ENCODE data around the gene NUDT21. TPM values are rescaled to one million over a fixed set of nuclear protein-coding genes. Genes with fewer than 3 reads are reported as not detected.

NUDT21 gene
- total and polyA plus RNA-seq, 10 of the 15 experiments (the other 5 are each of a cell fraction or from before 2014, with no cell fraction given): 70.1 to 229 (median 127) TPM

GRCh38 chr16:56411123-56411522 lies 40.0 kb downstream of the NUDT21 start (continued):
- no peak for TF ChIP-seq CREB1 (IDR thresholded peaks at IDR 0.05; ENCODE audit: low read depth)
- no peak for TF ChIP-seq POLR2A (IDR thresholded peaks at IDR 0.05; ENCODE audit: low read depth, low read length)
- no peak for TF ChIP-seq ELK1 (IDR thresholded peaks at IDR 0.05; ENCODE audit: low read depth, low read length)
- no peak for TF ChIP-seq FOXK2 (IDR thresholded peaks at IDR 0.05)

GRCh38 chr16:56409195-56409594 lies 41.9 kb downstream of the NUDT21 start:
- H3K9ac ChIP-seq (ENCODE audit: control insufficient read depth, insufficient read depth, low read length): no peak overlapping the region
- H3K4me2 ChIP-seq (ENCODE audit: control insufficient read depth, insufficient read depth): no peak overlapping the region
- no peaks in the 10 kb centered on the region for H3K4me1 ChIP-seq (ENCODE audit: control insufficient read depth, insufficient read depth, low read length)
- ChIA-PET POLR2A (no interaction called here), SMC1A (ENCODE audit: uncharacterized antibody, unreplicated experiment) (interaction anchor here (0.6 to 1.9 kb wide), 4 partner anchors 11 to 977 kb away, joined by 3 to 6 read pairs (median 4); no protein-coding TSS in a partner anchor), CTCF (interaction anchor here (1.2 to 2.0 kb wide), 3 partner anchors 8 to 18 kb away, joined by 3 to 5 read pairs (median 5); no protein-coding TSS in a partner anchor), RAD21 (ENCODE audit: unreplicated experiment) (no interaction called here)
- no peaks in the 10 kb centered on the region for H3K9me3 ChIP-seq (replicated peaks; ENCODE audit: control insufficient read depth, insufficient read depth, low read length)
- in situ Hi-C loops (cut with MboI) (no loop called here), intact Hi-C loops (cut with micrococcal nuclease; ENCODE audit: unreplicated experiment) (no loop called here)
- H3K36me3 ChIP-seq (ENCODE audit: control insufficient read depth in 2 of 2, insufficient read depth in 2 of 2, low read length in 1 of 2): peaks cover 7 to 23% of the 10 kb centered on the region in 2 experiments
- no peaks in the 10 kb centered on the region for H3K27me3 ChIP-seq (replicated peaks in 1 of 2; ENCODE audit: control insufficient read depth in 2 of 2, insufficient read depth in 2 of 2, low read length in 1 of 2)
- no peak for ATAC-seq
- H3K79me2 ChIP-seq (ENCODE audit: control insufficient read depth, insufficient read depth, low read length): no peaks in the 10 kb centered on the region; the same call in none of the 2 replicates
- WGBS (ENCODE audit: insufficient coverage, insufficient replicate concordance, low lambda C conversion rate, missing lambda C conversion rate): 79% methylated on average over 4 of the region's 4 CpGs
- FAIRE-seq: no peak
- no peak for DNase-seq (ENCODE audit: low read depth, low spot score)
- no peak overlapping the region for H3K4me3 ChIP-seq
- no peak overlapping the region for H3K27ac ChIP-seq (ENCODE audit: control insufficient read depth, insufficient read depth)
- no peak for TF ChIP-seq ESRRA (IDR thresholded peaks at IDR 0.05; ENCODE audit: low read length)
- no peak for TF ChIP-seq ZNF207 (IDR thresholded peaks at IDR 0.05; ENCODE audit: borderline replicate concordance)
- no peaks in the 10 kb centered on the region for H4K20me1 ChIP-seq (ENCODE audit: control insufficient read depth, insufficient read depth)
- no TSS peak for BruUV-seq (replicated peaks)
- no peak overlapping the region for H2AFZ ChIP-seq (ENCODE audit: control insufficient read depth, low read depth, low read length)

Measured in GM12878 (cell line).